ENCODE measurements around the gene DCLK1. TPM values are rescaled to one million over a fixed set of nuclear protein-coding genes. Genes with fewer than 3 reads are reported as not detected.

DCLK1 gene
- total RNA-seq, 1 donor from 2014 or later, result 2.2 TPM

GRCh38 chr13:36006894-36007675, 124.1 kb downstream of the DCLK1 start:
- DNase-seq (ENCODE audit: low read depth), result no peak
- TF ChIP-seq, protein P1, sequence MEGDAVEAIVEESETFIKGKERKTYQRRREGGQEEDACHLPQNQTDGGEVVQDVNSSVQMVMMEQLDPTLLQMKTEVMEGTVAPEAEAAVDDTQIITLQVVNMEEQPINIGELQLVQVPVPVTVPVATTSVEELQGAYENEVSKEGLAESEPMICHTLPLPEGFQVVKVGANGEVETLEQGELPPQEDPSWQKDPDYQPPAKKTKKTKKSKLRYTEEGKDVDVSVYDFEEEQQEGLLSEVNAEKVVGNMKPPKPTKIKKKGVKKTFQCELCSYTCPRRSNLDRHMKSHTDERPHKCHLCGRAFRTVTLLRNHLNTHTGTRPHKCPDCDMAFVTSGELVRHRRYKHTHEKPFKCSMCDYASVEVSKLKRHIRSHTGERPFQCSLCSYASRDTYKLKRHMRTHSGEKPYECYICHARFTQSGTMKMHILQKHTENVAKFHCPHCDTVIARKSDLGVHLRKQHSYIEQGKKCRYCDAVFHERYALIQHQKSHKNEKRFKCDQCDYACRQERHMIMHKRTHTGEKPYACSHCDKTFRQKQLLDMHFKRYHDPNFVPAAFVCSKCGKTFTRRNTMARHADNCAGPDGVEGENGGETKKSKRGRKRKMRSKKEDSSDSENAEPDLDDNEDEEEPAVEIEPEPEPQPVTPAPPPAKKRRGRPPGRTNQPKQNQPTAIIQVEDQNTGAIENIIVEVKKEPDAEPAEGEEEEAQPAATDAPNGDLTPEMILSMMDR (conservative IDR thresholded peaks at IDR 0.05; ENCODE audit: low read depth, low read length), result no peak

GRCh38 chr13:36006347-36006746, 124.8 kb downstream of the DCLK1 start:
- DNase-seq (ENCODE audit: low read depth), result no peak
- TF ChIP-seq, protein P1 (conservative IDR thresholded peaks at IDR 0.05; ENCODE audit: low read depth, low read length), result no peak
- H3K4me3 ChIP-seq (ENCODE audit: low read depth, low read length), result no peak overlapping the region

More at GRCh38 chr13:36006894-36007675, 124.1 kb downstream of the DCLK1 start:
- H3K4me3 ChIP-seq (ENCODE audit: low read depth, low read length), result no peak overlapping the region

GRCh38 chr13:36001561-36001960, 129.6 kb downstream of the DCLK1 start:
- TF ChIP-seq, protein P1 (conservative IDR thresholded peaks at IDR 0.05; ENCODE audit: low read depth, low read length), result no peak
- H3K4me3 ChIP-seq (ENCODE audit: low read depth, low read length), result no peak overlapping the region
- DNase-seq (ENCODE audit: low read depth), result no peak

GRCh38 chr13:36000028-36000427, 131.2 kb downstream of the DCLK1 start:
- TF ChIP-seq, protein P1 (conservative IDR thresholded peaks at IDR 0.05; ENCODE audit: low read depth, low read length), result no peak
- DNase-seq (ENCODE audit: low read depth), result no peak
- H3K4me3 ChIP-seq (ENCODE audit: low read depth, low read length), result no peak overlapping the region

- TF ChIP-seq, protein P1 (conservative IDR thresholded peaks at IDR 0.05; ENCODE audit: low read depth, low read length), result no peak
- DNase-seq (ENCODE audit: low read depth), result no peak
- H3K4me3 ChIP-seq (ENCODE audit: low read depth, low read length), result no peak overlapping the region
Observed at GRCh38 chr13:35996360-35996759, 134.8 kb downstream of the DCLK1 start.

DNA sequence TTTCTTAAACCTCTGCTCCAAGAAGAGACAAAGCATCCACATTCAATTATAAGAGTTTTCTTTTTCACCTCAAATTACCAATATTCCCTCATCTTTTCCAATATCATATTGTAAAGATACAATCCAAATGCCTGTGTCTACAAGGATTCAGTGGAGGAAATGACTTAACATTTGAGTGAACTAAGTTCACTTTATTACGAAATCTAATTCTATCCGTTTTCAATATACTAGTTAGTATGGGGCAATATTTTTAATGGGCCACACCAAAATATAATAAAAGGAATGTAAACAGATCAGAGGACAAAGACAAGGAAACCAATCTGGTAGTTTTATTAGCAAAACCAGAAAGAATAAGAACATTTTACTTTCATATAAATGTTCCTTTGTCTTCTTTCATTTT, 136.0 kb downstream of the DCLK1 start:
- no peak for DNase-seq (ENCODE audit: low read depth)
- TF ChIP-seq, protein P1 (conservative IDR thresholded peaks at IDR 0.05; ENCODE audit: low read depth, low read length), result no peak
- no peak overlapping the region for H3K4me3 ChIP-seq (ENCODE audit: low read depth, low read length)
